ENCODE measurements around the gene FBXO33.

Gene FBXO33

GRCh38 chr14:39423793-39424192 is 8.4 kb downstream of the FBXO33 start:
- no peak for TF ChIP-seq CTCF (conservative IDR thresholded peaks at IDR 0.05; ENCODE audit: low read depth, low read length)
- Histone ChIP-seq H4K20me1 (ENCODE audit: insufficient read depth) (no peaks in the 10 kb centered on the region), H3K4me3 (IDR thresholded peaks at IDR 0.05; ENCODE audit: insufficient read depth, low read depth, low read length) (no peak overlapping the region), H3K36me3 (ENCODE audit: insufficient read depth) (no peaks in the 10 kb centered on the region), H3K9ac (no peak overlapping the region), H3K4me2 (no peak overlapping the region), H3K79me2 (ENCODE audit: insufficient read depth, low read depth) (peaks cover 31% of the 10 kb centered on the region), H3K27ac (no peak overlapping the region), H2AFZ (ENCODE audit: low read depth) (no peak overlapping the region), H3K4me1 (ENCODE audit: low read depth, poor library complexity, severe bottlenecking) (peaks cover 2% of the 10 kb centered on the region), H3K27me3 (ENCODE audit: insufficient read depth, low read depth) (no peaks in the 10 kb centered on the region)

- Histone ChIP-seq H3K4me2 (no peak overlapping the region), H3K9ac (no peak overlapping the region), H3K79me2 (ENCODE audit: insufficient read depth, low read depth) (peaks cover 15% of the 10 kb centered on the region), H2AFZ (ENCODE audit: low read depth) (no peak overlapping the region), H3K4me1 (ENCODE audit: low read depth, poor library complexity, severe bottlenecking) (no peaks in the 10 kb centered on the region), H4K20me1 (ENCODE audit: insufficient read depth) (no peaks in the 10 kb centered on the region), H3K27me3 (ENCODE audit: insufficient read depth, low read depth) (no peaks in the 10 kb centered on the region), H3K4me3 (IDR thresholded peaks at IDR 0.05; ENCODE audit: insufficient read depth, low read depth, low read length) (no peak overlapping the region), H3K27ac (no peak overlapping the region), H3K36me3 (ENCODE audit: insufficient read depth) (no peaks in the 10 kb centered on the region)
- no peak for TF ChIP-seq CTCF (conservative IDR thresholded peaks at IDR 0.05; ENCODE audit: low read depth, low read length)
Measured at GRCh38 chr14:39422243-39422642, 10.0 kb downstream of the FBXO33 start.

GRCh38 chr14:39419272-39419671 is 13.0 kb downstream of the FBXO33 start:
- TF ChIP-seq CTCF (conservative IDR thresholded peaks at IDR 0.05; ENCODE audit: low read depth, low read length): no peak
- Histone ChIP-seq H3K4me3 (IDR thresholded peaks at IDR 0.05; ENCODE audit: insufficient read depth, low read depth, low read length) (no peak overlapping the region), H3K9ac (no peak overlapping the region), H3K79me2 (ENCODE audit: insufficient read depth, low read depth) (no peaks in the 10 kb centered on the region; the same call in 1 of the 2 replicates), H3K4me2 (no peak overlapping the region), H3K36me3 (ENCODE audit: insufficient read depth) (no peaks in the 10 kb centered on the region), H3K27ac (no peak overlapping the region), H4K20me1 (ENCODE audit: insufficient read depth) (no peaks in the 10 kb centered on the region), H3K4me1 (ENCODE audit: low read depth, poor library complexity, severe bottlenecking) (no peaks in the 10 kb centered on the region), H2AFZ (ENCODE audit: low read depth) (no peak overlapping the region), H3K27me3 (ENCODE audit: insufficient read depth, low read depth) (no peaks in the 10 kb centered on the region)

- H4K20me1 ChIP-seq (ENCODE audit: insufficient read depth): no peaks in the 10 kb centered on the region
- no peaks in the 10 kb centered on the region for H3K27me3 ChIP-seq (ENCODE audit: insufficient read depth, low read depth)
- no peak overlapping the region for H3K4me2 ChIP-seq
- no peak overlapping the region for H3K4me3 ChIP-seq (IDR thresholded peaks at IDR 0.05; ENCODE audit: insufficient read depth, low read depth, low read length)
- no peak overlapping the region for H2AFZ ChIP-seq (ENCODE audit: low read depth)
- TF ChIP-seq CTCF (conservative IDR thresholded peaks at IDR 0.05; ENCODE audit: low read depth, low read length): no peak; the same call in 1 of the 2 replicates
- H3K4me1 ChIP-seq (ENCODE audit: low read depth, poor library complexity, severe bottlenecking): no peaks in the 10 kb centered on the region
- H3K36me3 ChIP-seq (ENCODE audit: insufficient read depth): no peaks in the 10 kb centered on the region
- H3K27ac ChIP-seq: no peak overlapping the region
- no peak overlapping the region for H3K9ac ChIP-seq
- no peaks in the 10 kb centered on the region for H3K79me2 ChIP-seq (ENCODE audit: insufficient read depth, low read depth)
Measured at GRCh38 chr14:39417014-39417413, 15.2 kb downstream of the FBXO33 start.
